Stimulated activated CD8-positive, alpha-beta memory T cell treated with anti-CD3 and anti-CD28 coated beads, Interleukin-15, amount 100 ng/mL, for 24 hours (primary cell): ENCODE measurements around the gene GLYATL3.
"Not testable (repeated sequence)": the region's sequence is repeated elsewhere in the genome, so short reads cannot be mapped to it uniquely, and the experiment has no call there.

Experiments
- DNase-seq: peaks from one replicate; pipeline ENCODE4 v3.0.0-alpha.2; 2020; ENCODE audit warnings: low read depth

Gene GLYATL3

DNA sequence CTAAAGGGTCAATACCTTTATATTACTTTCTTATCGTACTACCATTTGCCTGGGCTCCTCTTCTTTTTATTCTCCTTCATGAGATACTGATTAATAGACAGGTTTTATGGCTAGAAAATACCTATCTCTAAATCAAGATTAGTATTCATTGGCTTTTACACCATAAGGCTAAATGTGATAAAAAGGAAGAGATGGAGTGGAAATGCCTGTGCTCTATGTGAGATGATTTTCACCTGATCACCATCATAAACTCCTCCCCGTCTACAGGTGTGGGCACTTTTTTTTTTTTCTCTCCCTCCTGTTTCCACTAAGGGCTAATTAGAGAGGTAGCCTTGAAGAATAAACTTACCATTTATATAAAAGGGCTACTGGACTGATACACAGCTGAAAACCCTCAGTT, at the start of gene GLYATL3:
Gene GLYATL3, plus strand, starts transcription at position 301 of the 400 bp plus-strand sequence. CDS start 12,068 bp downstream, outside the sequence.
- no peak for DNase-seq

DNA sequence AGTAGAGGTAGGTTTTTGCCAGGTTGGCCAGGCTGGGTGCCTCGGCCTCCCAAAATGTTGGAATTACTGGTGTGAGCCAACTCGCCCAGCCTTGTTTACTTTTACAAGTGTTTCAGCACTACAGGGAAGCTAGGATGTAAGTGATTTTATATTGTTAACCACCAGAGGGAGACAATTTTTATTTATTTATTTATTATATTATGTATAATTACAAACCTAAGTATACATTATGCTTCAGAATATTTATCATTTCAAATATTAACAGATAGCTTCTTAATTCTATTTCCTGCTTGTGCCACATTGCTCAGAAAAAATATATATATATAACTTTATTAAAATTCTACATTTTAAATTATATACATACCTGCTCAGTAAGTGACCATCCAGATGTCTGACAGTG, 46.5 kb upstream of the GLYATL3 start:
- no peak for DNase-seq

DNA sequence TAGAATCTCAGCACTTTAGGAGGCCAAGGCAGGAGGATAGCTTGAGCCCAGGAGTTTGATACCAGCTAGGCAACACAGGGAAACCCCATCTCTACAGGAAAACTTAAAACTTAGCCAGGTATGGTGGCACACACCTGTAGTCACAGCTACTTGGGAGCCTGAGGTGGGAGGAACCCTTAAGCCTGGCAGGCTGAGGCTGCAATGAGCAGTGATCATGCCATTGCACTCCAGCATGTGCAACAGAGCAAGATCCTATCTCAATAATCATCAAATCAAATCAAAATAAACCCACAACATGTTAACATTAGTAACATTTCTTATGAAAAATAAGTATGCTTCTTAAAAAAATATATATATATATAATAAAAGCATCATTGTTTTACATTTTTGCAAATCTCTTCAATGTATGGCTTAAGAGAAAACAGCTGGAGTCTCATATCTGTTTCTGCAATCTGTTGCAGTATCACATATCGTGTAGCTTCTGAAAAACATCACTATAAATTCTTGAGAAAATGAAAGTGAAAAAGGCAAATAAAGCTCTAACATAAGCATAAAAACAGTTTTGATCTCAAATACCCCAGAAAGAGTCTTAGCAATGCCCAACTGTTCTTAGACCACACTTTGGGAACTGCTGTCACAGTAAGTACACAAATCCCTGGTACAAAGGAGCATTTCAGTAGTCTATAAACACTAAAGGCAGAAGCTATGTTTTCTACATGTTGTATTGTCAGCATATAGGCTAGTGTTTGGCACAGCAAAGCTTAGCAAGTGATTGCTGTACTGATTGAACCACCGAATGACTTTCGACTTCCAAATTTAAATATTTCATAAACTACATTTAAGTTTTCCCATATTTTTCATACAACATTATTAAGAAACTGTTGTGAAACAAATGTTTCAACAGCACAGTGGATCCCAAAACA, 44.7 kb upstream of the GLYATL3 start:
- no peak for DNase-seq

DNA sequence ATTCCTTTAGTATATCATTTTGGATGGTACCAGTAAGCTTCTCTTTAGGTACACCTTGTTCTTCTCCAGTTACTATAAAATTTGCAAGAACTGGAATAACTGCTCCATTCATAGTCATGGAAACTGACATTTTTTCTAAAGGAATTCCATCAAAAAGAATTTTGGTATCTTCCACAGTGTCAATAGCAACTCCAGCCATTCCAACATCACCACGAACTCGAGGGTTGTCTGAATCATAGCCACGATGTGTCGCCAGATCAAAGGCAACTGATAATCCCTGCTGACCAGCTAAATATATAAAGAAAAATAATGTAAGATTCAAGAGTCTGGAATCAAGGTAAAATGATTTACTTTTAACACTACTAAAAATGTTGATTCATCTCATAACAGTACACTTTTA, 42.0 kb upstream of the GLYATL3 start:
- DNase-seq = no peak

DNA sequence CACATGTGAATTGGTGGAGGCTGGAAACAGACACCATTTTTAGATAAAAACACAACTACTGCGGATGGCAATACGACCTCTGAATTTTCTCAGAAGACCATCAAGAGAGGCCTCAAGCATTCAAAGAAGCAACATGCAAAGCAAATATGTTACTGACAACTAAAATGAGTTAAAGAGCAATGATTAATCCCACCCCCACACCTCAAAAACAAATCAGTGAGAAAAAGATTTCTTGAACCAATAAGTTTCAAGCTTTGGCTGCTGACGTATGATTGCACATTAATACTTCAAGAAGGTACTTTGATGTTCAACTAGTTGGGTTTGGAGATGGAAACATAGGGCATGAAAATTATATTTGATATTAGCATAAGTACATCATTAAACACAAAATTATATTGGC, 37.7 kb upstream of the GLYATL3 start:
- no peak for DNase-seq

DNA sequence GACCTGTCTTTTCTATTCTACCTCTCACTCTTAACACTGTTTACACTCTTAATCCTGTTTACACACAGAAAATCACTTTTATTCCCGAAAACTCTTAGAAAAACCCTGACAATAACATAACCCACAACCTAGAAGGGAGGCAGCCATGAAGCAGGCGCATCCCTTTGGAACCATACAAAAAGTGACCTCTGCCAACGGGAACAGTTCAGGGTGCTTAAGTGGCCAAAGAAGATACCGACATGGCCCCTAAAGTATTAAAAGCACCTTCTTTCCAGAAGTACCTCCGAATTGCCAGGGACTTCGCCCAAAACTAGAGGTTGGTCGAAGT, 37.2 kb upstream of the GLYATL3 start:
- no peak for DNase-seq

DNA sequence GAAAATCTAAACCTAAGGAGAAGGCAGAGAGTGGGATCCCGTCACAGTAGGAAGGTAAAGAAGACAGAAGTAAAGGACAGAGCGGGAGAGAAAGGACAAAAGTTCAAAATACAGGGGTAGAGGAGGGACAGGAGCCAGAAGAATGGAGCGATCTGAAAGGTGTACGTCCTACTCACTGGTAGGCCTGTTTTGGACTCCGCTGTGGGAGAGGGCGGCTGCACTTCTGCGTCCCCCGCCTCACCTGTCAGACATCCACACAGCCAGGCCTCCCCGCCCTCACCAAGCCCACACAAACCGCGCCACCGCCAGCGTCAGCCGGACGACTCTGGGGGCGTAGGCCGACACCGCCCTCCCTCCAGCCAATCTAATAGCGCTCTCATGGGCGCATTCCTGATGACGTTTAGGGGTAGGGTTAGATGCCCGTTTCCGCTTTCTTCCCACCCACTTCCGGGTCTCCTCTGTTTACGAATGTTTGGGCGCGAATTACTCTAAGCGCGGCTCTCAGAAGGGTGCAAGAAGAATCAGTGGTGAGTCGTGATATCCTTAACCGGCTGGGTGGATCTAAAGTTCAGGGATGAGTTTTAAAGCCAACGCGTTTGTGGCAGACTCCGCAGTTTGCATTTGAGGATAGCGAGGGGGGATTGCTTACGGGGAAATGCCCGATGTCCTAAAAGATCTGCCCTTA, 36.7 kb upstream of the GLYATL3 start, which contains the start of the genes CENPQ and MMUT:
Gene CENPQ, plus strand, starts transcription at position 444 of the 685 bp plus-strand sequence. CDS start 6,807 bp downstream, outside the sequence.
Gene MMUT, minus strand, starts transcription at position 327 of the 685 bp plus-strand sequence. CDS start 3,787 bp downstream, outside the sequence.
- DNase-seq = peak; percentile 55

DNA sequence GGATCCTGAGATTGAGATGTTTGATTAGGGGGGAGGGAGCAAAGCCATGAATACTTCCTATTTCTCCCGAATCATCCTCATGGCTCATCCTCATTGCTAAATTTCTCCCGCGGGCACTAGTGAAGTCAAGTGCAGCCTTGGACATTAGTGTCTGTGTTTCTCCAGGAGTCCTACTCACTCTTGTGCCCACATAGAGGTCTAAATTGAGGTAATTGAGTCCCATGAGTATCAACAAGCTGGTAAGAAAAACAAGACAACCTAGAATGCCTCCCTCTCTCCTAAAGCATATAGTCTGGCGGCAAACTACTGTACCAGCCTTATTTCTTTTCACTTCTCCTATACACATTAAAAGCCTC, 36.1 kb upstream of the GLYATL3 start:
- no peak for DNase-seq

DNA sequence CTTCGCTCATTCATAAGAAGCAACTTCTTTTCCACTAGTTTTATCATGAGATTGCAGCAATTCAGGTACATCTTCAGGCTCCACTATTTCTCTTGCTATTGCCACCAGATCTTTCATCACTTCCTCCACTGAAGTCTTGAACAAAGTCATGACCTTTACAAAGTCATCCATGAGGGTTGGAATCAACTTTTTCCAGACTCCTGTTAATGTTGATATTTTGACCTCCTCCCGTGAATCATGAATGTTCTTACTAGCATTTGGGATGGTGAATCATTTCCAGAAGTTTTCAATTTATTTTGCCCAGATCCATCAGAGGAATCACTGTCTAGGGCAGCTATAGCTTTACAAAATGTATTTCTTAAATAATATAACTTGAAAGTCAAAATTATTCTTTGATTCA, 35.0 kb upstream of the GLYATL3 start:
- no peak for DNase-seq

DNA sequence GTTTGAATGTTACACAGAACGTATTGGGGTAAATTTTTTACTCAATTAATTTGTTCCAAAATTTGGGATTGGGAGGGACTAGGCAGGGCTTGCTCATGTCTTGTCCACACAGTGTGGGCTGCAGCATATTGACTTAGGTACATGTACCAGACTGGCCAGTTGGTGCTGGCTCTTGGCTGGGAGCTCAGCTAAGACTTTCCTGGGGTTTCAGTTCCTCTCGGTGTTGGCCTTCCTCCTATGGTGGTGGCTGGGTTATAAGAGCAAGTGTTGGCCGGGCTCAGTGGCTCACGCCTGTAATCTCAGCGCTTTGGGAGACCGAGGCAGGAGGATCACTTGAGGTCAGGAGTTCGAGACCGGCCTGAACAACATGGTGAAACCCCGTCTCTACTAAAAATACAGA, 31.7 kb upstream of the GLYATL3 start:
- DNase-seq = no peak

DNA sequence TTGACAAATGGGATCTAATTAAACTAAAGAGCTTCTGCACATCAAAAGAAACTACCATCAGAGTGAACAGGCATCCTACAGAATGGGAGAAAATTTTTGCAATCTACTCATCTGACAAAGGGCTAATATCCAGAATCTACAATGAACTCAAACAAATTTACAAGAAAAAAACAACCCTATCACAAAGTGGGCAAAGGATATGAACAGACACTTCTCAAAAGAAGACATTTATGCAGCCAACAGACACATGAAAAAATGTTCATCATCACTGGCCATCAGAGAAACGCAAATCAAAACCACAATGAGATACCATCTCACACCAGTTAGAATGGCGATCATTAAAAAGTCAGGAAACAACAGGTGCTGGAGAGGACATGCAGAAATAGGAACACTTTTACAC, 23.2 kb upstream of the GLYATL3 start:
- DNase-seq = not testable (repeated sequence)

DNA sequence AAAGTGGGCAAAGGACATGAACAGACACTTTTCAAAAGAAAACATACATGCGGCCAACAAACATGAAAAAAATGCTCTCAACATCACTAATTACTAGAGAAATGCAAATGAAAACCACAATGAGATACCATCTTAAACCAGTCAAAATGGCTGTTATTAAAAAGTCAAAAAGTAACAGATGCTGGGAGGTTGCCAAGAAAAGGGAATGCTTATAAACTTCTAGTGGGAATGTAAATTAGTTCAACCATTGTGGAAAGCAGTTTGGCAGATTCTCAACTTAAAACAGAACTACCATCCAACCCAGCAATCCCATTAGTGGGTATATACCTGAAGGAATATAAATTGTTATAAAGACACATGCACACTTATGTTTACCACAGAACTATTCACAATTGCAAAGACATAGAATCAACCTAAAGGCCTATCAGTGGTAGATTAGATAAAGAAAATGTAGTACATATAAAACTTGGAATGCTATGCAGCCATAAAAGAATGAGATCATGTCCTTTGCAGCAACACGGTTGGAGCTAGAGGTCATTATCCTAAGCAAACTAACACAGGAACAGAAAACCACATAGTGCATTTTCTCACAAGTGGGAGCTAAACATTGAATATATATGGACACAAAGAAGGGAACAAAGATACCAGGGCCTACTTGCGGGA, 20.3 kb upstream of the GLYATL3 start:
- no peak for DNase-seq

DNA sequence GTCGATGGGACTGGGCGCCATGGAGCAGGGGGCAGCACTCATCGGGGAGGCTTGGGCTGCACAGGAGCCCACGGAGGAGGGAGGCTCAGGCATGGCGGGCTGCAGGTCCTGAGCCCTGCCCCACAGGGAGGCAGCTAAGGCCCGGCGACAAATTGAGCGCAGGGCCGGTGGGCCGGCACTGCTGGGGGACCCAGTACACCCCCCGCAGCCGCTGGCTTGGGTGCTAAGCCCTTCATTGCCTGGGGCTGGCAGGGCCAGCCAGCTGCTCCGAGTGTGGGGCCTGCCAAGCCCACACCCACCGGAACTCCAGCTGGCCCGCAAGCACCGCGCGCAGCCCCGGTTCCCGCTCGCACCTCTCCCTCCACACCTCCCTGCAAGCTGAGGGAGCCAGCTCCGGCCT, 17.9 kb upstream of the GLYATL3 start:
- not testable (repeated sequence) for DNase-seq

DNA sequence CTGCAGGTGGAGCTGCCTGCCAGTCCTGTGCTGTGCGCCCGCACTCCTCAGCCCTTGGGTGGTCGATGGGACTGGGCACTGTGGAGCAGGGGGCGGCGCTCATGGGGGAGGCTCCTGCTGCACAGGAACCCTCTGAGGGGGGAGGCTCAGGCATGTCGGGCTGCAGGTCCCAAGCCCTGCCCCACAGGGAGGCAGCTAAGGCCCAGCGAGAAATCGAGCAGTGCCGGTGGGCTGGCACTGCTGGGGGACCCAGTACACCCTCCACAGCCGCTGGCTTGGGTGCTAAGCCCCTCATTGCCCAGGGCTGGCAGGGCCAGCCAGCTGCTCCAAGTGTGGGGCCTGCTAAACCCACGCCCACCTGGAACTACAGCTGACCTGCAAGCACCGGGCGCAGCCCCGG, 16.3 kb upstream of the GLYATL3 start:
- not testable (repeated sequence) for DNase-seq

DNA sequence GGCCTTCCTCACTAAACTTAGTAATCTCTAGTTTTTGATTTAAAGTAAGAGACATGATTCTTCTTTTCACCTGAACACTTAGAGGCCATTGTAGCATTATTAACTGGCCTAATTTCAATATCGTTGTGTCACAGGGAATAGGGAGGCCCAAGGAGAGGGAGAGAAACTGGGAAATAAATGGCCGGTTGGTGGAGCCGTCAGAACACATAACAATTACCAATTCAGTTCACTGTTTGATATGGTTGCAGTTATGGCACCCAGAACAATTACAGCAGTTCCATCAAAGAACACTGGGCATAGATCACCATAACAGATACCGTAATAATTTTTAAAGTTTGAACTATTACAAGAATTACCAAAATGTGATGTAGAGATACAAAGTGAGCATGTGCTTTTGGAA, 9.1 kb upstream of the GLYATL3 start:
- no peak for DNase-seq

DNA sequence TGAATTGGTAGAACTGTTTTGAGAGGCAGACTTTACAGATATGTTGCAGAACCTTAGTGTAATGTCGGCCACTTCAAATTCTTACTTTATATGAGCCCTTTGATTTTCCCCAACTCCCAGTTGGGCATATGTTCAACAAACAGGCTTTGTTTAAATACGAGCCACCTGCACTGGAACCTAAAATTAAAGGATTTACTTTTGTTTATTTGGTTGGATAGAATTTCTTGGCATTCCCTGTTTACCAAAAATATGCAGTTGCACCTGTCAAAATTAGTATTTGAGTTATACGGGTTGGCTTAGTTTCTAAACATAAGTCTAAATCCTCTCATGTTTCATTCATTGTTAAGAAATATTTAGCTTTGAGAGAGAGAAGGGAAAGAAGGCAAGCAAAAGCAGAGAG, 2.4 kb upstream of the GLYATL3 start:
- DNase-seq = no peak

DNA sequence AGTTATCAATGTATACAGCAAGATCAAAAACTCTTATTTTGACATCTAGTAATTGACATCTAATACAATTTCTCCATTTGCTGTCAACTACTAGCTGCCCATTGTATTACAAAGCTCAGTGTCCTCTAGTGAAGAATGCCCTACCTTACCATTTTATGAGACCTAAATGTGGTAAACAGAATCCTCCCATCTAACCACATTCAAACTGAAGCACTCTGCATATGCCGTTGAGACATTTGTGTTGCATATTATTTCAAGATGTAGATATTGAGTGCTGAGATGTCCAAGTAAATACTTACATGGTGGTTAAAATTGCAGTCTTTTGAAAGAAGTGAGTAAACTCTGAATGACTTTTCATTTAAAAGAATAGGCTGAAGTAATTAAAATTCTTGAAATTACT, 597 bp upstream of the GLYATL3 start:
- no peak for DNase-seq

DNA sequence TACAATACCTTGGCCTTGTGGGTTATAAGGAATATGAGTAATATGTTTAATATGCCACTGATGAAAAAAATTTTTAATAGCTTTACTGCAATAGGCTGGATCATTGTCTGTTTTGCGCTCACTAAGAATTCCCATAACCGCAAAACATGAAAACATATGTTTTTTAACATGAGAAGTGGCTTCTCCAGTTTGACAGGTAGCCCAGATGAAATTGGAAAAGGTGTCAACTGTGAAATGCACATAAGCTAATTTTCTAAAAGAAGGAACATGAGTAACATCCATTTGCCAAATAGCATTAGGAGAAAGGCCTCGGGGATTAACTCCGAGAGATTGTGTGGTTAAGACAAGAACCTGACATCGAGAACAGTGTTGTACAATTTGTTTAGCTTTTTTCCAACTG, 4.9 kb downstream of the GLYATL3 start:
- DNase-seq = no peak

DNA sequence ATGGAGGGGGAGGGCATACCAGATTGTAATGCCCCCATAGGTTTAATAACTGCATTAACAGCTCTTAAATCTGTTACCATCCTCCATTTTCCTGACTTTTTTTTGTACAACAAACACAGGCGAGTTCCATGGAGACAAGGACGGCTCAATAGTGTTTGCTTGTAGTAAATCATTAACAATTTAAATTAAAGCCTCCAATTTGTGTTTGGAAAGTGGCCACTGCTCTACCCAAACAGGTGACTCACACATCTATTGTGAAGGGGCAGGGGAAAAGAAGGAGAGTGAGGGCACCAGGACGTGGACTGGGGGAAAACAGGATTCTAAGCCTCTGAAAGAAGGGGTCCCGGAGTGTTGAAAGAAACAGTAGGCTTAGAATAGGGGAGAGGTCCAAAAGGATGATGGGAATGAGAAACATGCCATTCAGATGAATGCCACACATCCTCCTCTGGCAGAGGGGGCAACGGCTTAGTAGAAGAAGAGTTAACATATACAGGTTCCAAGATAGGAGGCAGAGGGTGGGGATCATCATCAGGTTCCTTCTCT, 6.9 kb downstream of the GLYATL3 start:
- DNase-seq = no peak

DNA sequence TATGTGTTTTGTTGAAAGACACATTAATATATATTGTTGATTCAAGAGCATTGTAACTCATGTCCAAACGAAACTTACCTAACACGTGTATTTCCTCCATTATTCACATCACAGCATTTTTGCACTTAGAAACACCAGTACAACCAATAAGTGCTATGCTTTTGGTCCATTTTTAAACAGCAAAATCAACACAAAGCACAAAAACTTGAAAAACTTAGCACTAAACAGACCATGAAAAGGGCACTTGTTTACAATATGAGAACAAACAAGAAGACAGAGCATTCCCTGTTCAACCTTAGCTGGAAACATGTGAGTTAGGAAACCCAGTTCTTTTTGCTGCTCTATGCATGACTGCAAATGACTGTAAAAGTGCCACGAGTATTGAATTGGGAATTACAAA, 9.6 kb downstream of the GLYATL3 start:
- no peak for DNase-seq

DNA sequence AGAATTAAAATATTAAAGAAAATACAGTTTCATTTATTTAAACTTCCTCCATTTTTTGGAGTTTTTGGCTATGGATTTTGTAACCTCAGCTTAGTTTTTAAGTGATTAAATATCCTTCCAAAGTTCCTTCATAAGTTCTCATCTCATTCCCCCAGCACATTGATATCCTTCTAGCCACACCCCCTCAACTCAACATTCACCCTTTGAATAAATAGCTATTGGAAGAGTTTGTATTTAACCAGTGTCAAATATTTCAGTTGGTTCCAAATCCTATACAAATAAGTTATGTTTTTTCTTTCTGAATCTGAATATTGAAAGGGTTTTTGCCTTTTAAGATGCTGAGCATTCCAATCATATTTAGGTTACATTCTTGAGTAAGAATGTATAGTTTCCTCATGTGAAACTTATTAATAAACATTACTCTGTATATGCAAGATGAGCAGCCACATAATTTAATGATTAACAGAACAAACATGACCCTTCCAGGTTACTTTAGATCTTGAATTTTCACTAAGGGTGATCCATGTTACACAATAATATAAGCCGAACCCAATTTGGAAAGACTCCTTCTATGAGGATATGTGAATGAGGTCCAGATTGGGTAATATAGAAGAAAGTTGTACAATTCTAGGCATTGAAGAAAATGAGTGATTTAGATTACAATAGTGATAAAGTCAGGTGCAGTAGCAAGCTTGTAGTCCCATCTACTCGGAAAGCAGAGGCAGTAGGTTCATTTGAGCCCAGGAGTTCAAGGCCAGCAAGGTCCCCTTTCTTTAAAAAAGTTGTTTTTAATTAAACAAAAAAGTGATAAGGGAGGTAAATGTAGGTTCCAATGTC, 13.6 kb downstream of the GLYATL3 start:
- DNase-seq = no peak
